GM23338 (cell line): ENCODE measurements around the gene PNPLA1. TPM values are rescaled to one million over a fixed set of nuclear protein-coding genes. Genes with fewer than 3 reads are reported as not detected.

Experiments used
- CTCF ChIP-seq, 2 experiments: fragments of 200-600 bp in 1 of 2; sonication (generic) in 1 of 2; conservative IDR thresholded peaks; 2 replicates each; pipeline versions ENCODE4 v1.5.1 to v1.6.1; 2016 to 2017; ENCODE audit warnings: antibody characterized with exemption in 2 of 2, low read depth in 2 of 2, mild to moderate bottlenecking in 2 of 2, moderate library complexity in 1 of 2
- ZNF462 ChIP-seq: fragments of 250-450 bp; sonication (Bioruptor Pico); IDR thresholded peaks from 2 replicates; pipeline ENCODE4 v1.5.0; 2020; ENCODE audit warnings: mild to moderate bottlenecking, moderate library complexity
- polyA plus RNA-seq: library from polyadenylated mRNA; unstranded; fragments of >200 nt; fragmentation: Nextera tagmentation; extraction: Ambion mirVana; gene quantifications from 2 replicates; pipeline ENCODE4 v1.2.1, GENCODE V29; 2016
- total RNA-seq: library from RNA; depleted of rRNA; stranded (reverse); fragments of >200 nt; shearing (Covaris generic); gene quantifications from 2 replicates; pipeline ENCODE4 v1.2.3, GENCODE V29; 2014; rRNA removed

The PNPLA1 gene
- total and polyA plus RNA-seq, 2 experiments from 2014 or later, result not detected

GRCh38 chr6:36357872-36358225 lies 88.0 kb downstream of the PNPLA1 start (continued):
- TF ChIP-seq ZNF462 (CRISPR knock-in tag) (no peak), CTCF (conservative IDR thresholded peaks at IDR 0.05; ENCODE audit: low read depth in 2 of 2) (no peak)

Other genes with a start within 250 kb of the PNPLA1 start
- 1.9 and 2.9 TPM in 2 replicates for gene SLC26A8, start 245.4 kb upstream of the PNPLA1 start, total RNA-seq
- 0.89 and 1.1 TPM in 2 replicates for gene SLC26A8, start 245.4 kb upstream of the PNPLA1 start, polyA plus RNA-seq
- 33.8 and 44.5 TPM in 2 replicates for gene MAPK14, start 242.3 kb upstream of the PNPLA1 start, total RNA-seq
- gene MAPK14, start 242.3 kb upstream of the PNPLA1 start, polyA plus RNA-seq, result 8.8 and 8.9 TPM in 2 replicates
- 7.7 and 12.3 TPM in 2 replicates for gene MAPK13, start 139.5 kb upstream of the PNPLA1 start, total RNA-seq
- 6.3 TPM in 2 replicates for gene MAPK13, start 139.5 kb upstream of the PNPLA1 start, polyA plus RNA-seq
- gene BRPF3, start 73.3 kb upstream of the PNPLA1 start, total RNA-seq, result 33.2 and 47.5 TPM in 2 replicates
- 11.3 and 11.8 TPM in 2 replicates for gene BRPF3, start 73.3 kb upstream of the PNPLA1 start, polyA plus RNA-seq
- gene BNIP5, start 66.8 kb downstream of the PNPLA1 start, total RNA-seq, result not detected in 2 replicates
- not detected in 2 replicates for gene BNIP5, start 66.8 kb downstream of the PNPLA1 start, polyA plus RNA-seq
- 0.19 and 1.2 TPM in 2 replicates for gene ETV7, start 117.6 kb downstream of the PNPLA1 start, total RNA-seq
- 0.47 and 0.78 TPM in 2 replicates for gene ETV7, start 117.6 kb downstream of the PNPLA1 start, polyA plus RNA-seq
- gene PXT1, start 172.8 kb downstream of the PNPLA1 start, total RNA-seq, result 0.14 TPM in 1 of 2 replicates, not detected in the other
- not detected in 2 replicates for gene PXT1, start 172.8 kb downstream of the PNPLA1 start, polyA plus RNA-seq
- gene KCTD20, start 172.9 kb downstream of the PNPLA1 start, total RNA-seq, result 25.0 and 35.1 TPM in 2 replicates
- 7.1 and 7.4 TPM in 2 replicates for gene KCTD20, start 172.9 kb downstream of the PNPLA1 start, polyA plus RNA-seq